HepG2 (cell line): ENCODE data around the gene TAF3. TPM values are rescaled to one million over a fixed set of nuclear protein-coding genes. Genes with fewer than 3 reads are reported as not detected.

ENCODE experiments used
- FOSL1 ChIP-seq: sonication (generic); formaldehyde crosslinking; IDR thresholded peaks from 2 replicates; pipeline ENCODE4 v1.9.0; 2021; ENCODE audit warnings: missing genetic modification reagents, borderline replicate concordance
- GATA4 ChIP-seq: sonication (generic); IDR thresholded peaks from 2 replicates; pipeline ENCODE4 v1.6.1; 2016; ENCODE audit warnings: antibody characterized with exemption, low read depth, borderline replicate concordance
- KLF6 ChIP-seq: IDR thresholded peaks from 2 replicates; pipeline ENCODE4 v1.8.0; 2016; ENCODE audit warnings: missing biosample characterization, missing genetic modification reagents
- NFKBIZ ChIP-seq: IDR thresholded peaks from 2 replicates; pipeline ENCODE4 v1.6.1; 2018; ENCODE audit warnings: missing genetic modification reagents, missing compliant biosample characterization
- NR2F2 ChIP-seq: IDR thresholded peaks from 2 replicates; pipeline ENCODE4 v1.6.1; 2012; ENCODE audit warnings: low read depth, inconsistent platforms, borderline replicate concordance
- PHB2 ChIP-seq: fragments of 450-650 bp; IDR thresholded peaks from 2 replicates; pipeline ENCODE4 v1.6.1; 2018; ENCODE audit not compliant: partially characterized antibody
- POLR2A ChIP-seq, 2 experiments: IDR thresholded peaks; 2 replicates each; pipeline ENCODE4 v1.6.1; 2011; ENCODE audit warnings: low read depth in 2 of 2, low read length in 2 of 2, mild to moderate bottlenecking in 1 of 2, moderate library complexity in 1 of 2; ENCODE audit not compliant: insufficient read depth in 1 of 2
- POLR2AphosphoS5 ChIP-seq: IDR thresholded peaks from 2 replicates; pipeline ENCODE4 v1.6.1; 2012; ENCODE audit warnings: low read depth, low read length
- RBAK ChIP-seq: sonication (generic); formaldehyde crosslinking; IDR thresholded peaks from 2 replicates; pipeline ENCODE4 v1.5.1; 2020; ENCODE audit warnings: mild to moderate bottlenecking, missing genetic modification reagents
- RBM39 ChIP-seq: fragments of 200-400 bp; formaldehyde crosslinking; IDR thresholded peaks from one replicate; pipeline ENCODE4 v1.6.1; 2018; ENCODE audit warnings: antibody characterized with exemption, mild to moderate bottlenecking, low read depth, low read length; ENCODE audit not compliant: poor library complexity, severe bottlenecking
- REXO4 ChIP-seq: sonication (generic); formaldehyde crosslinking; IDR thresholded peaks from 2 replicates; pipeline ENCODE4 v1.8.0; 2022; ENCODE audit warnings: missing genetic modification reagents, mild to moderate bottlenecking, borderline replicate concordance
- SMC3 ChIP-seq: IDR thresholded peaks from 2 replicates; pipeline ENCODE4 v1.6.1; 2011; ENCODE audit warnings: low read length, improper control_type of control experiment
- TBX3 ChIP-seq: fragments of 450-650 bp; IDR thresholded peaks from 2 replicates; pipeline ENCODE4 v1.6.1; 2017; ENCODE audit warnings: antibody characterized with exemption, mild to moderate bottlenecking, inconsistent platforms, borderline replicate concordance
- TEAD2 ChIP-seq: sonication (generic); formaldehyde crosslinking; IDR thresholded peaks from 2 replicates; pipeline ENCODE4 v1.9.0; 2021; ENCODE audit warnings: missing genetic modification reagents
- ZNF256 ChIP-seq: sonication (generic); formaldehyde crosslinking; conservative IDR thresholded peaks from 2 replicates; pipeline ENCODE4 v1.4.0; 2020; ENCODE audit warnings: missing genetic modification reagents
- ZNF430 ChIP-seq: sonication (generic); formaldehyde crosslinking; IDR thresholded peaks from 2 replicates; pipeline ENCODE4 v1.9.0; 2021; ENCODE audit warnings: mild to moderate bottlenecking, missing genetic modification reagents
- ZNF557 ChIP-seq: sonication (generic); formaldehyde crosslinking; IDR thresholded peaks from 2 replicates; pipeline ENCODE4 v1.4.0; 2020; ENCODE audit warnings: missing genetic modification reagents
- ZNF567 ChIP-seq: sonication (generic); formaldehyde crosslinking; IDR thresholded peaks from 2 replicates; pipeline ENCODE4 v1.8.1; 2023; ENCODE audit warnings: mild to moderate bottlenecking, missing genetic modification reagents, borderline replicate concordance
- ZNF713 ChIP-seq: sonication (generic); formaldehyde crosslinking; IDR thresholded peaks from 2 replicates; pipeline ENCODE4 v1.4.0; 2020; ENCODE audit warnings: mild to moderate bottlenecking, missing genetic modification reagents
- ZNF788 ChIP-seq: sonication (generic); formaldehyde crosslinking; IDR thresholded peaks from 2 replicates; pipeline ENCODE4 v1.5.0; 2020; ENCODE audit warnings: mild to moderate bottlenecking, missing genetic modification reagents, borderline replicate concordance
- polyA plus RNA-seq, 8 experiments: library from polyadenylated mRNA; depleted of rRNA in 3 of 8; stranded (reverse) in 7 of 8; unstranded in 1 of 8; fragments of >200 nt; fragmentation: Illumina TruSeq in 4 of 8; extraction: Trizol in 4 of 8; gene quantifications; 2 replicates each; pipeline versions ENCODE4 v1.2.1 to v1.2.3, GENCODE V29; 2011 to 2016; ENCODE audit warnings: low read depth in 4 of 8, missing spikeins in 1 of 8, mixed read lengths in 1 of 8; ENCODE audit not compliant: insufficient read depth in 1 of 8
- total RNA-seq, 5 experiments: library from RNA; depleted of rRNA; stranded (reverse); fragments of >200 nt; fragmentation: Illumina TruSeq; extraction: Trizol; gene quantifications; 2 replicates each; pipeline ENCODE4 v1.2.3, GENCODE V29; 2016; ENCODE audit warnings: low read depth in 1 of 5
- TF ChIP-seq, protein P1 (sequence below): sonication (generic); formaldehyde crosslinking; conservative IDR thresholded peaks from 2 replicates; pipeline ENCODE4 v1.5.0; 2020; ENCODE audit warnings: missing genetic modification reagents
- TF ChIP-seq, protein P2 (sequence below): IDR thresholded peaks from 2 replicates; pipeline ENCODE4 v1.6.1; 2018; ENCODE audit warnings: missing genetic modification reagents, mild to moderate bottlenecking, missing compliant biosample characterization
- TF ChIP-seq, protein P3 (sequence below): sonication (generic); formaldehyde crosslinking; conservative IDR thresholded peaks from 2 replicates; pipeline ENCODE4 v1.8.1; 2023; ENCODE audit warnings: missing genetic modification reagents
- TF ChIP-seq, protein P4 (sequence below): sonication (generic); formaldehyde crosslinking; conservative IDR thresholded peaks from 2 replicates; pipeline ENCODE4 v1.4.0; 2020; ENCODE audit warnings: missing genetic modification reagents

The TAF3 gene
- total and polyA plus RNA-seq, 2 of the 13 experiments (the other 11 are each of a cell fraction or from before 2014, with no cell fraction given), result 1.7 to 2.9 TPM

DNA sequence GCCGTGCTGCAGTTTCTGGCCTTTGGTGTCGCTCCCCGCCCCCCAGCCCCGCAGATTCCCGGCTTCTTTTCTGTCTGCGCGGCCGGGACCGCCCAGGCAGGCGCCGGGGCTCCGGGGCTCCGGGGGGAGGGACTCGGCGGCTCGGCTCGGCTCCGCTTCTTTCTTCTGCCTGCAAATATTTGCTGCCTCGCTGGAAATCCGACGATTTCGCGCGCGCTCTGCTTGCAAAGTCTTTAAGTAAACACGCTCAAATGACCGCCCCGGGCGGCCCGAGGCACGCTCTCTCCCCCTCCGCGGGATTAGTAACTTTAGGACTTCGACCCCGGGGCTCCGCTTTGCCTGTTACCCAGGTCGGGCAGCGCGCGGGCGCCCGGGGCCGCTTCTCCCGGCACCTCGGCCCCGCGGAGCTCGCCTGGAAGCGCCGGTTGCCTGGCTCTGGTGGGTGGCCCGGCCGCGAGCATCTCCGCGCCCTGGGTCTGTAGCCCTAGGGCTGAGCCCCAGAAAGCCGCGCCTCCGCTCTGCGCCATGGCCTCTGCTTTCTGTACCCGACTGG lies 232.3 kb downstream of the TAF3 start (continued):
- TF ChIP-seq ZNF567 (CRISPR knock-in tag) (no peak), RBAK (no peak), TEAD2 (no peak), POLR2A (IDR thresholded peaks at IDR 0.05; ENCODE audit: insufficient read depth in 1 of 2, low read depth in 2 of 2, low read length in 2 of 2) (no peak), REXO4 (CRISPR knock-in tag) (no peak), FOSL1 (CRISPR knock-in tag) (no peak), TBX3 (peak; percentile 56; the same call in 1 of the 2 replicates), POLR2AphosphoS5 (no peak), GATA4 (no peak), ZNF788 (CRISPR knock-in tag) (peak; percentile 67; the same call in 1 of the 2 replicates), PHB2 (no peak), ZNF713 (CRISPR knock-in tag) (no peak), ZNF256 (CRISPR knock-in tag) (no peak), RBM39 (no peak), KLF6 (CRISPR knock-in tag) (no peak), NR2F2 (no peak; the same call in 1 of the 2 replicates), SMC3 (no peak), ZNF557 (CRISPR knock-in tag) (peak; percentile 52; the same call in 1 of the 2 replicates), NFKBIZ (CRISPR knock-in tag) (no peak), ZNF430 (CRISPR knock-in tag) (peak; percentile 87; the same call in 1 of the 2 replicates)
- TF ChIP-seq, protein P1, sequence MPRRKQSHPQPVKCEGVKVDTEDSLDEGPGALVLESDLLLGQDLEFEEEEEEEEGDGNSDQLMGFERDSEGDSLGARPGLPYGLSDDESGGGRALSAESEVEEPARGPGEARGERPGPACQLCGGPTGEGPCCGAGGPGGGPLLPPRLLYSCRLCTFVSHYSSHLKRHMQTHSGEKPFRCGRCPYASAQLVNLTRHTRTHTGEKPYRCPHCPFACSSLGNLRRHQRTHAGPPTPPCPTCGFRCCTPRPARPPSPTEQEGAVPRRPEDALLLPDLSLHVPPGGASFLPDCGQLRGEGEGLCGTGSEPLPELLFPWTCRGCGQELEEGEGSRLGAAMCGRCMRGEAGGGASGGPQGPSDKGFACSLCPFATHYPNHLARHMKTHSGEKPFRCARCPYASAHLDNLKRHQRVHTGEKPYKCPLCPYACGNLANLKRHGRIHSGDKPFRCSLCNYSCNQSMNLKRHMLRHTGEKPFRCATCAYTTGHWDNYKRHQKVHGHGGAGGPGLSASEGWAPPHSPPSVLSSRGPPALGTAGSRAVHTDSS, result no peak
- TF ChIP-seq, protein P2, sequence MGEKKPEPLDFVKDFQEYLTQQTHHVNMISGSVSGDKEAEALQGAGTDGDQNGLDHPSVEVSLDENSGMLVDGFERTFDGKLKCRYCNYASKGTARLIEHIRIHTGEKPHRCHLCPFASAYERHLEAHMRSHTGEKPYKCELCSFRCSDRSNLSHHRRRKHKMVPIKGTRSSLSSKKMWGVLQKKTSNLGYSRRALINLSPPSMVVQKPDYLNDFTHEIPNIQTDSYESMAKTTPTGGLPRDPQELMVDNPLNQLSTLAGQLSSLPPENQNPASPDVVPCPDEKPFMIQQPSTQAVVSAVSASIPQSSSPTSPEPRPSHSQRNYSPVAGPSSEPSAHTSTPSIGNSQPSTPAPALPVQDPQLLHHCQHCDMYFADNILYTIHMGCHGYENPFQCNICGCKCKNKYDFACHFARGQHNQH (CRISPR knock-in tag), result 0 out of 2 replicates have a peak, but pooled peaks have one; percentile 31
- TF ChIP-seq, protein P3, sequence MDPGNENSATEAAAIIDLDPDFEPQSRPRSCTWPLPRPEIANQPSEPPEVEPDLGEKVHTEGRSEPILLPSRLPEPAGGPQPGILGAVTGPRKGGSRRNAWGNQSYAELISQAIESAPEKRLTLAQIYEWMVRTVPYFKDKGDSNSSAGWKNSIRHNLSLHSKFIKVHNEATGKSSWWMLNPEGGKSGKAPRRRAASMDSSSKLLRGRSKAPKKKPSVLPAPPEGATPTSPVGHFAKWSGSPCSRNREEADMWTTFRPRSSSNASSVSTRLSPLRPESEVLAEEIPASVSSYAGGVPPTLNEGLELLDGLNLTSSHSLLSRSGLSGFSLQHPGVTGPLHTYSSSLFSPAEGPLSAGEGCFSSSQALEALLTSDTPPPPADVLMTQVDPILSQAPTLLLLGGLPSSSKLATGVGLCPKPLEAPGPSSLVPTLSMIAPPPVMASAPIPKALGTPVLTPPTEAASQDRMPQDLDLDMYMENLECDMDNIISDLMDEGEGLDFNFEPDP, result no peak
- TF ChIP-seq, protein P4, sequence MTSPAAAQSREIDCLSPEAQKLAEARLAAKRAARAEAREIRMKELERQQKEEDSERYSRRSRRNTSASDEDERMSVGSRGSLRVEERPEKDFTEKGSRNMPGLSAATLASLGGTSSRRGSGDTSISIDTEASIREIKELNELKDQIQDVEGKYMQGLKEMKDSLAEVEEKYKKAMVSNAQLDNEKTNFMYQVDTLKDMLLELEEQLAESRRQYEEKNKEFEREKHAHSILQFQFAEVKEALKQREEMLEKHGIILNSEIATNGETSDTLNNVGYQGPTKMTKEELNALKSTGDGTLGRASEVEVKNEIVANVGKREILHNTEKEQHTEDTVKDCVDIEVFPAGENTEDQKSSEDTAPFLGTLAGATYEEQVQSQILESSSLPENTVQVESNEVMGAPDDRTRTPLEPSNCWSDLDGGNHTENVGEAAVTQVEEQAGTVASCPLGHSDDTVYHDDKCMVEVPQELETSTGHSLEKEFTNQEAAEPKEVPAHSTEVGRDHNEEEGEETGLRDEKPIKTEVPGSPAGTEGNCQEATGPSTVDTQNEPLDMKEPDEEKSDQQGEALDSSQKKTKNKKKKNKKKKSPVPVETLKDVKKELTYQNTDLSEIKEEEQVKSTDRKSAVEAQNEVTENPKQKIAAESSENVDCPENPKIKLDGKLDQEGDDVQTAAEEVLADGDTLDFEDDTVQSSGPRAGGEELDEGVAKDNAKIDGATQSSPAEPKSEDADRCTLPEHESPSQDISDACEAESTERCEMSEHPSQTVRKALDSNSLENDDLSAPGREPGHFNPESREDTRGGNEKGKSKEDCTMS (CRISPR knock-in tag), result no peak
